C4-2B (cell line): Measurements from ENCODE around the gene KCNAB1.

Experiments used
- H3K27ac ChIP-seq: fragments of 450-650 bp; 2 replicates; pipeline ENCODE4 v1.5.1; 2017
- ZFX ChIP-seq: fragments of 450-650 bp; IDR thresholded peaks from 2 replicates; pipeline ENCODE4 v1.6.1; 2017
- TF ChIP-seq, protein P1 (sequence below): fragments of 450-650 bp; conservative IDR thresholded peaks from 2 replicates; pipeline ENCODE4 v1.5.1; 2017; ENCODE audit warnings: mild to moderate bottlenecking

The KCNAB1 gene

DNA sequence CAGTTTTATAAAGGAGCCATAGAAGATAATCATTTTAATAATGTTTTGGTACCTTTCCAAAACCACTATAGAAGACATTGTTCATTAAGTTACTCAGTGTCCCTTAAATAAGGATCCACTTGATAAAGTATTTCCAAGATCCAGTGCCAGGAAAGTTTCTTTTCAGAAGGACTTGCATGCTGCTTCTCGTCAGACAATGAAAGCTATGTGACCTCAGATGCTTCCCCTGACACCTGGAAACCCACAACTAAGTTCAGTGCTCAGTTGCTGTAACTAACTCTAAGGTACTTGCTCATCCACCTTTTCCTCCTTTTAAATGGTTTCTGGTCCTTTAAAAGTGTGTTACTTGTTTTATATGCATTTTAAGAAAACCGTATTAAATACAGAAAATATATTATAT, 427.3 kb downstream of the KCNAB1 start:
- TF ChIP-seq, protein P1, sequence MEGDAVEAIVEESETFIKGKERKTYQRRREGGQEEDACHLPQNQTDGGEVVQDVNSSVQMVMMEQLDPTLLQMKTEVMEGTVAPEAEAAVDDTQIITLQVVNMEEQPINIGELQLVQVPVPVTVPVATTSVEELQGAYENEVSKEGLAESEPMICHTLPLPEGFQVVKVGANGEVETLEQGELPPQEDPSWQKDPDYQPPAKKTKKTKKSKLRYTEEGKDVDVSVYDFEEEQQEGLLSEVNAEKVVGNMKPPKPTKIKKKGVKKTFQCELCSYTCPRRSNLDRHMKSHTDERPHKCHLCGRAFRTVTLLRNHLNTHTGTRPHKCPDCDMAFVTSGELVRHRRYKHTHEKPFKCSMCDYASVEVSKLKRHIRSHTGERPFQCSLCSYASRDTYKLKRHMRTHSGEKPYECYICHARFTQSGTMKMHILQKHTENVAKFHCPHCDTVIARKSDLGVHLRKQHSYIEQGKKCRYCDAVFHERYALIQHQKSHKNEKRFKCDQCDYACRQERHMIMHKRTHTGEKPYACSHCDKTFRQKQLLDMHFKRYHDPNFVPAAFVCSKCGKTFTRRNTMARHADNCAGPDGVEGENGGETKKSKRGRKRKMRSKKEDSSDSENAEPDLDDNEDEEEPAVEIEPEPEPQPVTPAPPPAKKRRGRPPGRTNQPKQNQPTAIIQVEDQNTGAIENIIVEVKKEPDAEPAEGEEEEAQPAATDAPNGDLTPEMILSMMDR: no peak
- TF ChIP-seq ZFX: no peak
- no peak overlapping the region for H3K27ac ChIP-seq

DNA sequence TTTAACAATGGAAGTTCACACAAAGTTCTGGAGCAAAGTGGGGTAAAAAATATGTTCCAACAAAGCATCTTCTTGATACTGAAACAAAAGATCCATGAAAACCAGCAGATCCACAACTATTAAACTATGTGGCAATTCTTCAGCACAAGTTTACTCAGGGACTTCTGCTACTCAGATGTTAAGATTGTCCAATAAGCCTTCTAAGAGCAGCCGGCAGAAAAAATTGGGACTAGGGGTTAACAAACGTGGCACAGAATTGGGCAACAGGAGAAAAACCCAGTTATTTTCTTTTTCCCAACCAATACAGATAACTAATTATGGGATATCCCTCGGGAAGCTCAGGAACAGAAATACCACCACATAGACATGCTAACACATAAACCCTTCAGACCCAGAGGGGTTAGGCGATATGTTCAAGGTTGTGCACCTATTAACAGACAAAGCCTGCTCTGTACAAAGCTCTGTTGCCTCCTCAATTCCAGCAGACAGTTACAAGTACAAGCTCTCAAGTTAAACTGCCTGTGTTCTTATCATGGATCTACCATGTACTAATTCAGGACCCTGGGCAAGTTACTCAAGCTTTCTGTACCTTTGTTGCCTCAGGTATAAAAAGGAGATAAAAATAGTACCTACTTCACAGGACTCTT, 427.8 kb downstream of the KCNAB1 start:
- H3K27ac ChIP-seq: no peak overlapping the region
- no peak for TF ChIP-seq ZFX
- TF ChIP-seq, protein P1: no peak

DNA sequence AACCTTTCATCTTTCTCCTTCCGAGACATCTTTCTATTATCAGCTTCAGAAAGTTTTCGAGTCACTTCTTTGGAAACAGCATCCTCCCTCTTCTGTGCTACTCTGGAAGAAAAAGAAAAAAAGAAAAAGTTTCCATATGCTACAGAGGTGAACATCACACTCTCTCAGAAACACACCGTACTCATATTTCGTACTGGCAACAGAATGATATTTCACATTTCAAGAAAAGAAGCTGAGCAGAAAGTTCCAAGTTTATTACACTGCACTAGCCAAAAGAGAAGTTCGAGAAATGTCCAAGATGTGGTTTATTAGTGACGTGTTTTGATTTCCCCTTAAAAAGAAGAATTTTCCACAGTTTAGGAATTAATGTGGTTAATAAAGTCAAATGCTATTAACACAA, 428.5 kb downstream of the KCNAB1 start:
- TF ChIP-seq ZFX: no peak
- TF ChIP-seq, protein P1: no peak
- H3K27ac ChIP-seq: no peak overlapping the region

DNA sequence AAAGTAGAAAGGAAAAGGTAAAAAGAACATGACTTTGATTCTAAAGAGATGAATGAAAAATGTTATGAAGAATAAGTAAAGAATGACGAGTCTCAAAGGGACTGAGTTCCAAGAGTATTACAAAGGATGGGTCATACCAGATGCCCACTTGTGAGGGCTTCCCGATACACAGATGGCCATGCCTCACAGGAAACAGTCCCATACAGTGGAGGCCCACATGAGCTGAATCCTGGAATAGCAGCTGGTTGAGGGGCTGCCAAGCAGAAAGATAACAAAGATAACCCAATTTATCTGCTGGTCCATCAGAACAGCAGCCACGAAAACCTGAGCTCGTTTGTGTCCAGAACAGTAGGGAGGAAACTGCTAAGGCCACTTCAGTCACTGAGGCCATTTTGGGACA, 430.9 kb downstream of the KCNAB1 start:
- H3K27ac ChIP-seq: no peak overlapping the region
- no peak for TF ChIP-seq ZFX
- TF ChIP-seq, protein P1: no peak

DNA sequence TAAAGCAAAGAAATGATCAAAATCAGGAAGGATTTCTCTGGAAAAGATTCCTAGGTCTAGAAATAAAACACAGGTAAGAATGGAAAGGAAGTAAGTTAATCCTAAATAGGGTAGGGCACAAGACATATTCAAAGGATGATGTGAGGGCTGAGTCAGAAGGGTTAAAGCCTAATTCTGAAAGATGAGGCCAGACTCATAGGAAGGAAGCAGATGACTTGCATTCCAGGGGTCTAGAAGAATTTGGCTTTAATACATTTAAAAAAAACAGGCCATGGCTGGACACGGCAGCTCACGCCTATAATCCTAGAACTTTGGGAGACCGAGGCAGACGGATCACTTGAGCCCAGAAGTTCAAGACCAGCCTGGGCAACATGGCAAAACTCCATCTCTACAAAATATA, 431.4 kb downstream of the KCNAB1 start:
- no peak overlapping the region for H3K27ac ChIP-seq
- TF ChIP-seq, protein P1: no peak
- TF ChIP-seq ZFX: no peak

DNA sequence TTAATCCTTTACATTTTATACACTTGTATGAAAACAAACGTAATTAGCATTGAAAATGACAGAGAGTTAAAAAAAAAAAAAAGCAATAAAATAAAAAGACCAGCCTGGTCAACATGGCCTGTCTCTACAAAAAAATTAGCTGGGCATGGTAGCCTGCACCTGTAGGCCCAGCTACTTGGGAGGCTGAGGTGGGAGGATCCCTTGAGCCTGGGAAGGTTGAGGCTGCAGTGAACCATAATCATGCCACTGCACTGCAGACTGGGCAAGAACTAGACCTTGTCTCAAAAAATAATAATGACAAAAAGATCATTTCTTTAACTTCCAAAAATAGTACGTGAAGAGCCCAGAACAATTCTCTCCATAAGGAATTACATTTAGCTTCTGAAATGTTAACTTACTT, 432.6 kb downstream of the KCNAB1 start:
- no peak overlapping the region for H3K27ac ChIP-seq
- no peak for TF ChIP-seq ZFX
- TF ChIP-seq, protein P1: no peak

DNA sequence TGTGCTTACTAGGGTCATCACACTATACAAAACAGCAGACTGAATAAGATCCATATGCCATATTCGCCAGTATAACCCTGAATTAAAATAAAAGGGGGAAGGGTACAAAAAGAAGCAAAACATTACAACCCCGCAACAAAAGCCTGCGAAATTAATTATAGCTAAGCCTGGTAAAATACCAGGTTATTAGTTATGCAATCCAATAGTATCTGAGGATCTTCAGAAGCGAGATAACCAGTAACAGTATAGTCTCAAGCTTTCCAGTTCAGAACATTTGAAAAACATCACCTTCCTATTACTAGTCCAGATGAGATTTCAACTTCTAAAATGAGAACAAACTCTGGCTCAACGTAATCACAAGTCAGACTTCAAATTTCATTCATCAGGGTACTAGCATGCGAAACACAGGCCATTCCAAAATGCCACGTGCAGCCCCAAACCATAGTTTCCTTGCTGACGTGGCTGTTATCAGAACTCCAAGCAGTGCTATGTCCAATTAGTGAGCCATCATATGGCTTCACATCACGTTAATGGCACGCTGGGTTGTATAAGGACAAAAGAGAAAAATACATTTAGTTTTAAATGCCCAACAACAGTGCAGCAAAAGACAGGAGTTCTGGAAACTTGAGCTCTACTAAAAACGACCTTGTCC, 433.5 kb downstream of the KCNAB1 start:
- TF ChIP-seq ZFX: no peak
- TF ChIP-seq, protein P1: no peak
- H3K27ac ChIP-seq: peak overlapping the region; percentile 92; the same call in 1 of the 2 replicates
